HS-27A (cell line): Measurements from ENCODE around the gene RTL1.

Source experiments
- DNase-seq: peaks from one replicate; pipeline ENCODE4 v3.0.0-alpha.2; 2012; ENCODE audit warnings: low read depth, missing footprints

Gene RTL1

DNA sequence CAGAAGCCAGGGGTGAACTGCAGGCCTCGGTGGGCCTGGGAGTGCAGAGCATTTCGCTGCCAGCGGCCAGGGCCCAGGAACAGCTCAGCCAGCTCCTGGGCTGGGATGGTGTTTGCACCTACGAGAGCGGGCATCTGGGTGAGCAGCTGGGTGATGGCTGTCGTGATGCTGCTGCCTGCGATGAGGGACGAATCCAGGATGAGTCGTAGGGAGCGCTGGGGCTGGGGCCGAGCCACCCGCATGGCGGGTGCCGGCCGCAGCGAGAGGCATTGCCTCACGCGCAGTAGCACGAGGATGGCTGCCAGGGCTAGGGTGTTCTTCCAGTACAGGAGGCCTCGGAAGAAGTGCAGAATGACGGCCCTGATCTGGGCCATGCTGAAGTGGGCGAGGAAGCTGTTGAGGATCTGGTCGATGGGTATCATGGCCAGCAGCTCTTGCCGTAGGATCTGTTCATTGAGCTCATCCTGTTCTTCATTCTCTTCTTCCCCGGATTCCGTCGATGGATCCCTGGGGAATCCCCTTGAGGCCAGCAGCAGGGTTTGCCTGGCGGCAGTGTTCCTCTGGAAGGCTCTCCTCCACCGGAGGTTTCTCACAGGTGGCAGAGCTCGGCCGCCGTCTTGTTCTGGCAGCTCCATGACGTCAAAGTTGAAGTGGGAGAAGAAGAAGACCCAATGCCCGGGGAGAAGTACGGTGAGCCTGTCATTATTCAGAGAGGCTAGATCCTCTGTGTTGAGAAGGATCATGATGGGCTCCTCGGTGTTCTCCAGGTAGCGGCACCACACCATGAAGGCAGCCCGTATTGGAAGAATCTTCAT is 22.1 kb downstream of the RTL1 start:
- DNase-seq = no peak

DNA sequence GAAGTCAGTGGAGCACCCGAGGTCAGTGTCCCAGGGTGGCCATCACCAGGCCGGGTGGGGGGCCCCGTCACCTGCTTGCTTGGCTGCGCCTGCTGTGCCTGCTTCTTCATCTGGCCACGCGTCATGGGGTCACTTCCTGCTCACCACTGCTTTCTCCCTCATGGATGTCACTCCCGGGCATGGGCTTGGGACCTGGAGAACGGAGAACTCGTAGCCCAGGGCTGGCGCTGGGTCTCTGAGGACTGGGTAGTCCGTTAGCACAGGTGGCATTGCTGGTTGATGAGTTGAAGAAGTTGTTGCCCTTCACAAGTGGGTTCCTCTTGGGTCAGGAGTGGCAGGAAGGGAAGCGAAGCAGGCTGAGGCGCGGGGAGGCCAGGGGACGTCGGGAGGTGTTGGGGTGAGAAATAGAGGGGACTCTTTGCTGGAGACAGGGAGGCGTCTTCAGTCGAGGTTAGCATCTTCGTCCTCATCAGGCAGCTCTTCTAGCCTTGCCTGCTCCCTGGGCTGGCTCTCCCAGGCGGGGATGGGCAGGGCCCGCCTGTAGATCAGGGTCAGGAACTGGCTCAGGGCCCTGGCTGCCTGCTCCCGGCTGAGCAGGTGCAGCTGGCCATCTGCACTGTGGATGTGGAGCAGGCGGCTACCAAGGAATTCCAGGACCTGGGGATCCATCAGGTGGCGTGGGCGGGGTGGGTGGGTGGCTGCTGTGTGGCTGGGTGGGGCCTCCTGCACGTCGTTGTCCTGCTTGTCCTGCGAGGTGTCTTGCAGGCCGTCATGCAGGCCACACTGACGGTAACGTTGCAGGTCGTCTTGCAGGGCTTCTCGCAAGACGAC is 23.0 kb downstream of the RTL1 start:
- no peak for DNase-seq

DNA sequence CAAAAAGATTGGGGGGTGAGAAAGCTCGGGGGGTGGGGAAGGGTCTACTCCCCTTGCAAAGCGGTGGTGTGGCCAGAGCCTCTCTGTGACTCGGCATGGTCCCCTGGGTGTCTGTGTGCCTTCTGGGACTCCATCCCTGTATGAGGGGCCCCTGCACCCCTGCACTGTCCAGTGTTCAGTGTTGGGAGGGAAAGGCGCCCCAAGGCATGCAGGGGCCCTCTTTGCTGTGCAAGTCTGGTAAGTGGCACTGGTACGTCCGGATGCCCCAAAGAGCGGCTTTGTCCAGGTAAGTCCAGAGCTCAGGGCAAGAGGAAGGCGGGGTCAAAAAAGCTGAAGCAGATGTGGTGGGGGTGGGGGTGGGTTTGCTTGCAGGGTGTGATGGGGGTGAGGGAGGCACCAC is 23.7 kb downstream of the RTL1 start:
- no peak for DNase-seq

DNA sequence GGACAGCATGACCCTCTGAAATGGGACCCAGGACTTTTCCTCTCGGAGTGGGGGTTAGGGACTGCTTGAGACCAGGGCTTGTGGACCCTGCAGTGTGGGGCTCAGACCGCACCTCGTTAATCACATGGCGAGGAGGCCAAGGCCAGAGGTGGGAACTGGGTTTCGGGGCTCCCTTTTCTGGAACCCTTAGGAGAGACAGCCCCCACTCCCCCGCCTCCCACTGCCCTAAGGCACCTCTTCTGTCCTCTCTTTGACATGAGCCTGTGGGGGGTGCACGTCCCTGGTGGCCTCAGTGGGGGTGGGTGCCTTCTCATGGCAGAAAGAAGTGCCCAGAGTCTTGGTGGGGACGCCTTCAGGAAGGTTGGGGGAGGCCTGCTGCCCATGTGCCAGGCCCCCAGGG is 24.3 kb downstream of the RTL1 start:
- no peak for DNase-seq

DNA sequence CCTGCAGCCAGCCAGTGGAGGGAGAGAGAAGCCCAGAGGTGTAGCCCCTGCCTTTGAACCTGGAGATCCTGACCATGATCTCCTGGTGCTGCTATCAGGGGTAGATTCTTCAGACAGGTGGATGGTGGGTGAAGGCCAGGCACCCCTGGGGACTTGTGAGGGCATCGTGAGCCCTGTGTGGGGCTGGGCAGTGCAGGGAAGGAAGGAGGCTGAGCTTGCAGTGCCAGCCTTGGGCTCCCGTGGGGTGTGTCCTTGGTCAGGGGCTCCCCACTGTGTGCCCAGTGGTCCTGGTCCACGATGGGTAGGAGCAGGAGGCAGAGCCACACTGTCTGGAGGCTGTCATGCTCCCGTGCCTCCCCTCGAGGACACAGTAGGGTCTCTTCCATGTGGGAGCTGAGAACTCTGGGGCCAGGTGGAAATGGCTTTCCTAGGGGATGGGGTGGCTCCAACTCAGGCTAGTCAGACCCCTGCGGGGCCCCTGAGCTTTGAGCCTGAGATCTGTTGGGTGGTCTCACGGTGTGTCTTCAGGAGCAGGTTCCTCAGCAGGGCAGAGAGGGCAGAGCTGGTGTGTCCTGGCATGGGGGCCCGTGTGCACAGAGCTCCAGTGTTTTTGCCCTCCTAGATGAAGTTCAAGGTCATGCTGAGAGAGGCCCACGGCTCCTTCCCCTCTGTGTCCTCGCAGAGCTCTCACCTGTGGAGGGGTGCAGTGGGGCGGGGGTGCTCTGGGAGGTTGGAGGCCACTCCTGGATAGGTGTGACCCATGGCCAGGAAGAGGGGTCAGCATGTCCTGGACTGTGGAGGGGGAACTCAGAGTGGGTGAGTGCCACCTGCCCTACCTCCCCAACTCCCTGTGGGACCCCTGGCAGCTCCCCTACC is 25.0 kb downstream of the RTL1 start:
- no peak for DNase-seq

DNA sequence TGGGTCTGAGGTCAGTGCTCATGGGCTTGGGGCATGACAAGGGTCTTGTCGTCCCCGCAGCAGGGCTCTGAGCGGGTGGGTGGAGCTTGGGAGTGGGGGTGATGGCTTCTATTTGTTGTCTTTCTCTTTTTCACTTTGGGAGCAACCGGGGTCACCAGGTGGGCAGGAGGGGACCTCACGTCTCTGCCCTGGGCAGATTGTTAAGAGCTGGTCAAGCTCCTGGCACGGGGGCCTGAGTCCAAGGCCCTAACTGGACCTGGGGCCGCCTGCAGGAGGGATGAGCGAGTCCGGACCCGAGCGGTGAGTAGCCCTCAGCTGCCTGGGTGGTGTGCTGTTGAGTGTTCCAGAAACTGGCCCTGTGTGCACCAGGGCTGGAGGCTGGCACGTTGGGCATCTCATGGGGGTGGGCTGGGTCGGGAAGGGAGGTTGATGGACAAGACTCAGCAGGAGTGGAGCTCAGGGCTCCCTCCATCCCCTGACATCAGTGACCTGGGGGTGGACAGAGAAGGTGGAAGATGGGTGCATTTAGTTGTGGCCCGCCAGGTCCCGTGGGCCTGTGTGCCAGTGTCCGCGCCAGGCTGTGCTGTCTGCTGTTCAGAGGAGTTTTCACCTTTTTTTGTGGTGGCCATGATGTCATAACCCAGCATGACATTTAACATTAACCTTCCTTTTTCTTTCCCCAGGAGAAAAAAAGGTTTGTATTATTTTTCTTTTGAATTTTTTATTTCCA is 27.5 kb downstream of the RTL1 start:
- DNase-seq = no peak

DNA sequence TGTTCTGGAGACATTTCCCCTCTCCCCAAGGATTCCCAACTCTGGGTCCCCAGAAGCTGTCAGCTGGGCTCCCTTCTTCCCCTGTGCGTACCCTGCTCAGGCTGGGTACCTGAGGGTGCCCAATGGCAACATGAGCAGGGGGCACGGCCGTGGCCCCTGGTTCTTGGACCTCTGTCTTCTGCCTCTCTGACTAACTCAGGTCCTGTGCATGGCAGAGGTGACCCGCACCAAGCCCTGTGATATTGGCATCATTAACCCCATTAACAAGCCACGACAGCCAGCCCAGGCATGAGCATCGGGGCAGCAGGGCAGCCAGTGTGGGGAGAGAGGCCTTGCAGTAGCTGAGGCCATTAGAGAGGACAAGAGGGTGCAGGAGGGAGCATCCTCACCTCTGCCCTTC is 28.4 kb downstream of the RTL1 start:
- no peak for DNase-seq

DNA sequence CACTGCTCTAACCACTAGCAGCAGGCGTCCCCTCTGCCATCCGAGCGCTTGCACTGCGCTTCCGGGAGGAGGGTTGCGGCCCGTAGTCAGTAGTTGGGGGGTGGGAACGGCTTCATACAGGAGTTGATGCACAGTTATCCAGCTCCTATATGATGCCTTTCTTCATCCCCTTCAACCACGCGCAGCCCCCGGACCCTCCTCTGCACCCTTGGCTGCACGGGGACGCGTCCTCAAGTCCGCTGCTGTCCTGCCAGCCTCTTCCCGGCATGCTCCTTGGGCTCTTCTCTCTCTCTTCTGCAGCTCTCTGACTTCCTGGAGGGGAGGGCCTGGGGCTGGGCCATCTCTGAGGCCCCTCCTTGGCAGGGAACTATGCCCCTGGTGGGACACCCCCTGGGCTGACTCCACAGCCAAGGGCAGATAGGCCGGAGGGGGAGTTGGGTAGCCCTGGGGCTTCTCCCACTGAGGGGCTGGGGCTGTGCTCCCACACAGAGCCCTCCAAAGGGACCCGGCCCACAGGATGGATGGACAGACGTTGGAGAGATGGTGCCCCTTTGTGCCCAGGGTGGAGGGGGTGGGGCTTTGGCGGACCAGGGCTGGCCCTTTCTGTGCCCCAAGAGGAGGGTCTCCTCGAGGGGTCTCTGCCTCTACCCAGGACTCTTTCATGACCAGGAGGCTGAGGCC is 29.0 kb downstream of the RTL1 start:
- DNase-seq = no peak

DNA sequence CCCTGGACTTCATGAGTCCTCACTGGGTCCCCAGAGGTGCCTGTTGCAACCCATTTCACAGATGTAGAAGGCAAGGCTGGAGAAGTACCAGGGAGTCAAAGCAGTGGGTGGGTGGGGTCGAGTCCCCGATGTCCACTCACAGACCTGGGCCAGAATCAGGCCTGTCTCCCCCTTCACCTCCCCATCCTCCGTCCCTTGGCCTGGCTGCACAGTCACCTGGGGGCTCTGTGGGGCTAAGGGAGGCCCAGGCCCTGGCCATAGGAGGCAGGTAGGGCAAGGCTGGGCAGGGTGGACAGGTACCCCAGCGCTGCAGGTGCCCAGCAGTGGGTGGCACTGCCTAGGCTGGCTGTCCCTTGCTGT is 29.5 kb downstream of the RTL1 start:
- no peak for DNase-seq

DNA sequence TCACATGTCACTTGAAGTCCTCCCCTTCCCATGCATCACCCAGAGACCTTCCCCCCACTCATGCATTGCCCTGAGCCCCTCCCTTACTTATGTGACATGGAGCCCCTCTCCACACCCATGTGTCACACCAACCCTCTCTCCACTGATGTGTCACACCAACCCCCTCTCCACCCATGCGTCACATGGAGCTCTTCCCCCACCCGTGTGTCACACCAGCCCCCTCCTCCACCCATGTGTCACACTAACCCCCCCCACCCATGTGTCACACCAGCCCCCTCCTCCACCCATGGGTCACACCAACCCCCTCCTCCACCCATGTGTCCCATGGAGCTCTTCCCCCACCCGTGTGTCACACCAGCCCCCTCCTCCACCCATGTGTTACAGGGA is 30.4 kb downstream of the RTL1 start:
- DNase-seq = no peak

DNA sequence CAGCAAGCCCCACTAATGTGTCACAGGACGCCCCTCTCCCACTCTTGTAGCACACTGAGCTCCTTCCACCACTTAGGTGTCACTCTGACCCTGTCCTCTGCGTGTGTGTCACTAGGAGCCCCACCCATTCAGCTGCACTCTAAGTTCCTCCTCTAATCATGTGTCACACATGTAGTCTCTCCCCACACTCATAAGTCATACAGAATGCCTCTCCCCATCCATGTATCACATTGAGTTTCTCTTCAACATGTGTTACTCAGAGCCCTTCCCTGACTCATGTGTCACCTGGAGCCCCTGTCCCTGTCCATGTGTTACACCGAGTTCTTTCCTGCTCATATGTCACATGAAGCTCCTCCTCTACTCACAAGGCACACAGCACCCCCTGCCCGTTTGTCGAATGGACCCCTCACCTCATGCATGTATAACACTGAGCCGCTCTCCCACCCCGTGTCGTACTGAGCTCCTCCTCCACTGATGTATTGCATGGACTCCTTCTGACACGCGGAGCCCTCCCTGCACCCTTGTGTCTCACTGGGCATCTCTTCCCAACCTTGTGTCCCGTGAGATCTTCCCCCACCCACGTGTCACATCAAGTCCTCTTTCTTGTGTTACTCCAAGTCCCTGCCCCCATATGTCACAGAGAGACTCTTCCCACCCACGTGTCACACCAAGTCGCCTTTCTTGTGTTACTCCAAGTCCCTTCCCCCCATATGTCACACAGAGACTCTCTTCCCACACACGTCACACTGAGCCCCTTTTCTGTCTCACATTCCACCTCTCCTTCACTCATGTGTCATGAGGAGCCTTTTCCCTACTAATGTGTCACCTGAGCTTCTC is 31.0 kb downstream of the RTL1 start:
- no peak for DNase-seq

DNA sequence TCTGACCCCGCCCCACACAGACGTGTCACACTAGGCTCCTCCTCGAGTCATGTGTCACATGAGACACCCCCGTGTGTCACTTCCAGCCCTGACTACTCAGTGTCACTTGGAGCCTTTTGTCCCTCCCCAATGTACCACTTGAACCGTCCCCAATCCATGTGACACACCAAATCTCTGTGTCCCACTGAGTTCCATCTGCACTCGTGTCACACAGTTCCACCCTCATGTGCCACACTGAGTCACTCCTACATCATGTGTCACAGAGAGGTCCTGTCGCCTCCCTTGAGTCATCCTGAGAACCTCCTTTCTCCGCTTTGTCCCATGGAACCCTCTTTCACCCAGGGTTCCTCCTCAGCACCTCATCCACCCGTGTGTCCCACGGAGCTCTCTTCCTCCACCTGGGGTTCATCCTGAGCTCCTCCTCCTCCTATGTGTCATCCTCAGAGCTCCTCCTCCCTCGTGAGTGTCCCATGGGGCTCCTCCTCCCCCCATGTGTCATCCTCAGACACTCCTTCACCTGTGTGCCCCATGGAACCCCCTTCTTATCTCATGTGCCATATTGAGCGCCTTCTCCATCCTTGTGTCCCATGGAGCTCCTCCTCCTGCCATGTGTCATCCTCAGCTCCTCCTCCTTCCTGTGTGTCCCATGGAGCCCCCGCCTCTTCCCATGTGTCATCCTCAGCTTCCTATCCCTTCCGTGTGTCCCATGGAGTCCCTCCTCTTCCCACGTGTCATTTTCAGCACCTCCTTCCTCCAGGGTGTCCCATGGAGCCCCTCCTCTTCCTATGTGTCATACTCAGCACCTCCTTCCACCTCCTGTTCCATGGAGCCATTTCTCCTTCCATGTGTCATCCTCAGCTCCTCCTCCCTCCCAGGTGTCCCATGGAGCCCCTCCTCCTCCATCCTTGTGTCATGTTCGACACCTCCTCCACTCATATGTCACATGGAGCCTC is 32.0 kb downstream of the RTL1 start:
- no peak for DNase-seq

DNA sequence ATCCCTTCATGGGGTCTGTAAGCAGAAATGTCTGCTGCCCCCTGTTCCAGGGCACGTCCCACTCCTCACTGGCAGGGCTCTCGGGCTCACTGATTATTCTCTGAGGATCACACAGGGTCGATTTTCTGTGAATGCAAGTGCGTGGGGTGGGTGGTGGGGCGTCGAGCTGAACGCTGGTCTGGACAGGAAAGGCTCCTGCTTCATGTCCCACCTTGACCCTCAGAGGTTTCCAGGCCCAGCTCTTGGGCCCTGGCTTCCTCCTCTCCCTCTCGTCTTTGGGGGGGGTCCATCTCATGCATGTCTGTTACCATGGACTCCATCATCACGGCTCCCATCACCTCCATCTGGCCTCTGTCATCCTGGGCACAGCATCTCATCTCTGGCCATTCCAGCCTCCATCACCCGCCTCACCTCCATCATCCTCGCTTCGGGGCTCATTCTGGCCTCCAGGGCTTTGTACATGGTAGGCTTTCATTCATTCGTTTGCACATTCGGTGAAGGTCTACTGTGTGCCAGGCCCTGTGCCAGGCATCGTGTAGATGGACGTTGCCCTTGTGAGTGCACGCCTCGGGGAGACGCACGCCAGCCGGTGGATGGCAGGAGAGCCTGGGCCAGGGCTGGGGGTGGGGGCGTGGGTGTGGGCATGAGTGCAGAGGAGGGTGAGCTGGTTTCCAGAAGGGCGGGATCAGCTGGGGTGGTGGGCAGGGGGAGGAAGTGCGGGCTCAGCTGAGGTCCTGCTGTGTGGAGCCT is 34.7 kb downstream of the RTL1 start:
- no peak for DNase-seq

DNA sequence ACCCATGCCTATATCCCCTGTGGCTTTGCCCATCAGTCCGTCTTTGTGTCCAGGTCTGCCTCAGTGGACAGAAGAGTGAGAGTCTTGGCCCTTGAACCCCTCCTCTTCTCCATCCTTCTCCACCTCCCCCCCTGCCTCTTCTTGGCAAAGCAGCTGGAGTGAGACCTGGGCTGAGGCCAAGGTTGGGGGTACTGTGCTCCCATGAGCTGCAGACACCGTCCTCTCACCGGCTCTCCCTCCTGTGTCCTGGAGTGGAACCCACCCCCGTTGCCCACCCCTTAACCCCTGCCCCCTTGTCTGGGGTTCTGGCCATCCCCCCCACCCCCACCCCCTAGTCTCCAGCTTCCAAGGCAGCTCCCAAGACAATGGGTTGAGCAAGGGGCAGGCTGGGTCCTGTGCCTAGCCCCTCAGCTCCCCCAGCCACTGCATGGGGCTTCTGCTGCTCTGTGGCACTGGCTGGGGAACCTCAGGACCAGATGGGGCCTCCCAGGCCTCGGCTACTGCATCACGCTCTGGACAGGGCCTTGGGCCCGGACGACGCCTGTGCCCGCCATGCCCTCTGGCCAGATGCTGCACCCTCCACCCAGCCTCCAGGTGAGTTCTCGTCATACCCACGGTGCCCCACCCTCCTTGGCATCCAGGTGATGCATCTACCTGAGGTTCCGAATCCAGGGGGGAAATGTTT is 35.7 kb downstream of the RTL1 start:
- no peak for DNase-seq

DNA sequence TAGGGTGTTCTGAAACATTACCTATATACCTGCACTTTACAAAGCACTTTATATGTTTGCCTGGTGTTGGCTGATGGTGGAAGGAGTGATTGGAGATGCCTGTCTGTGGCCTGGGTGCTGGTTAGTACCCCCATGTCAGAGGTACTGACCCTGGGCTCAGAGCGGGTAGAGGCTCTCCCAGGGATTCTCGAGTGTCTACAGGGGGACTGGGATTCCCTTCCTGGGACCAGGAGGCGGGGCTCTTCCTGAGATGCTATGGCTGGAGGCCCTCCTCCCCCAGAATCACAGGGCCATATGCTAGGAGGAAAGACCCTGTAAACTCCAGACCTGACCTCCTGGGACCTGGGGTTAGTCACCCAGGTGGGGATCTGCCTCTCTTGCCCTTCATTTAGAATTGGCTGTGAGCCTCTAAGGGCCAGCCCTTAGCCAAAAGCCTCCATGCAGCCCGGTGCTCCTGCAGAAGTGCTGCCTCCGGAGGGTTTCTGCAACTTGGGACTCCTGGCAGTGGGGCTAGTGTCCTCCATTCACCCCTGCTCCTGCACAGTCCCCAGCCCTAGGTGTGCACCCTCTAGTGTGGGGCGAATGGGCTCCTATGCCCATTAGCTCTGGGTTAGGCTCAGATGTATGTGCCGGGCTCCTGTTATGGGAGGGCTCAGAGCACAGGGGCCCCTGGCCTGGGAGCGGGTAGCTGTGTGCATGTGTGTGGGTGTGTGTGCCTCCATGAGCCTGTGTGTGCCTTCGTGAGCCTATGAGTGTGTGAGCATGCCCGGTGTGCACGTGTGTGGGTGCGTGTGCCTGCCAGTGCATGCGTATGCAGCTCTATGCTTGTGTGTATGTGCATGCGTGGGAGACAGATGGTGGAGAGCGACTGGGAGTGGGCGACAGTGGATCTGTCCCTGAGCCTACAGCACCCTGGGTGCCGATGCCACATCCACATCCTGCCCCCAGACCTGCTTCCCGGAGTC is 36.6 kb downstream of the RTL1 start:
- no peak for DNase-seq

DNA sequence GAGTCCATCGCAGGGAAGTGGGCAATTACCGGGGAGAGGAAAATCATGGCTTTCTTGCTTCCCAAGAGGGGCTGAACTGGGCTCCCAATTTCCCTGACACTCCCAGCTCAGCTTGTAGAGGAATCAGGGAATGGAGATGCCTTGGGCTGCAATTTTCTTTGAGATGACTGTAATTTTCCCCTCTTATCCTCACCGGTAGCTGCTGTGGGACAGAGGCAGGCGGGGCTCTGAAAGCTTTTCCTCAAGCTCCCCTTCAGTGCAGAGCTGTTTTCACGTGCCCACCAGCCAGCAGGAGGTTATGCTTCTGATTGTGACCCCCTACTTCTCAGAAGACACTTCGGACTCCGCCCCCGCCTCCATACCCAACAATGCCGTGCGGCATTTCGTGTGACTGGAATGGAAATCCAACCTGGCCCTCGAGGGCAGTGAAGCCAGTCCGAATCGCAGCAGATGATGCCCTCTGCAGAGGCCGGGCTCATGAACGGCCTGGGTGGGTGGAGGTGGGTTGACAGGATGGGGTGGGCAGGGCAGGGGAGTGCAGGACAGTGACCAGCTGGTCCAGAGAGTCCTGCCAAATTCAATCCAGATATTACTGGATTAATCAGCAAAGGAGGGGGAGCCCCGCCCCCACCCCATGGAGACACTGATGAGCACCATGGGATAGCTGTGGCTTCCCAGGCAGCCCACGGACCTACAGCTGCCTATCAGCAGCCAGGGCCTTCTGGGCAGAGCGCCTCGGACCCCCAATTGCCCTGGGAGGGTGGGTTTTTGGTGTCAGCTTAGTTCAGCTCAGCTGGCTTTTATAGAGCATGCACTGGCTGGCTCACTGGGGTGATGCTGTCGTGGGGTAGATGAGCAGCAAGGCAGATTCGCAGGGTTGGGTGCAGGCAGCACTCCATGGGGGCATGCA is 37.6 kb downstream of the RTL1 start:
- DNase-seq = no peak
